ENCODE results near the gene PCCB.

GRCh38 chr3:136336329-136337100 is 86.4 kb downstream of the PCCB start:
- TF ChIP-seq CTCF (IDR thresholded peaks at IDR 0.05): no peak
- TF ChIP-seq POLR2AphosphoS5 (IDR thresholded peaks at IDR 0.05): no peak
- no peak for TF ChIP-seq EP300 (IDR thresholded peaks at IDR 0.05)

Data from stomach (tissue), 4 donors.